ENCODE measurements around the gene GRIK2.

The GRIK2 gene

GRCh38 chr6:101640131-101640530, 246.6 kb downstream of the GRIK2 start:
- Histone ChIP-seq H3K36me3 (replicated peaks) (no peaks in the 10 kb centered on the region), H3K4me3 (ENCODE audit: low read depth, low read length) (no peak overlapping the region), H3K27ac (no peak overlapping the region), H3K27me3 (replicated peaks) (no peaks in the 10 kb centered on the region)
- in situ Hi-C loops (cut with HindIII; ENCODE audit: low pct_ligation_motif_present, low sequenced_read_pairs): no loop called here
- DNase-seq: no peak
- no peak for TF ChIP-seq CTCF (IDR thresholded peaks at IDR 0.05; ENCODE audit: low read depth, low read length, missing control alignments)

- DNase-seq: no peak
- no peak for TF ChIP-seq CTCF (IDR thresholded peaks at IDR 0.05; ENCODE audit: low read depth, low read length, missing control alignments)
- no peaks in the 10 kb centered on the region for H3K36me3 ChIP-seq (replicated peaks)
- no peak overlapping the region for H3K4me3 ChIP-seq (ENCODE audit: low read depth, low read length)
- in situ Hi-C loops (cut with HindIII; ENCODE audit: low pct_ligation_motif_present, low sequenced_read_pairs): no loop called here
- H3K27ac ChIP-seq: no peak overlapping the region
- no peaks in the 10 kb centered on the region for H3K27me3 ChIP-seq (replicated peaks)
Measured at GRCh38 chr6:101645770-101646169, 252.3 kb downstream of the GRIK2 start.

DNA sequence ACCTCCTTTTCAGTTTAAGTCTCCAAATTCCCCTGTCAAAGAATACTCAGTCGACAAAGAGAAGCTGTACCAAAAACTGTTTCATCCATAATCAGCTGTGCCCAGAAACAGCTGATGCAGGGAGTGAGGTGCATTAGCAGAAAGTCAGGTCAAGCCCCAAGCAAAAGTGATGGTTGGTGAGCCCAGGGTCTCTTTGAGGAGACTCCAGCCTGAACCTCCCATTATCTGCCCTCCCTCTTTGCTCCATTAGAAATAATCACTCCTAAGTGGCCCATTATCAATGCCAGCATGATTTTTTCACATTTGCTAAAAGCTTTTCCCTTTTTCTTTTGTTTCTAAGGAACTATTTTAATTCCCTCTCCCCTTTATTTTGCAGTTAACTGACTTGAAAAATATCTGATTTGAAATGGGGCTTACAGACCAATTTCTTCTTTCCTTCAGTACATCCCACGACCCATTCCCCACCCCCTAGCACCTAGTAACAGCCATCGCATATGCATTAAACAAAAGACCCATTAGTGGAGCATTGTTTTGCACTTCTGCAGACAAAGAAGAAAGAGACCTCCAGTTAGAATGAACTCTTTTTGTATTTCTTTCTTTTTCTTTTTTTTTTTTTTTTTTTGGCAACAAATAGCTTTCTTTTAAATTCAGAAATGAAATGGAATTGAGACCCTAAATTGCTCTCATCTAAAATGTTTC, 257.0 kb downstream of the GRIK2 start:
- no peak for DNase-seq
- no peaks in the 10 kb centered on the region for H3K27me3 ChIP-seq (replicated peaks)
- H3K36me3 ChIP-seq (replicated peaks): no peaks in the 10 kb centered on the region
- in situ Hi-C loops (cut with HindIII; ENCODE audit: low pct_ligation_motif_present, low sequenced_read_pairs): no loop called here
- no peak overlapping the region for H3K27ac ChIP-seq
- TF ChIP-seq CTCF (IDR thresholded peaks at IDR 0.05; ENCODE audit: low read depth, low read length, missing control alignments): no peak
- H3K4me3 ChIP-seq (ENCODE audit: low read depth, low read length): no peak overlapping the region

GRCh38 chr6:101652079-101652478, 258.6 kb downstream of the GRIK2 start:
- in situ Hi-C loops (cut with HindIII; ENCODE audit: low pct_ligation_motif_present, low sequenced_read_pairs): no loop called here

GRCh38 chr6:101655109-101655508, 261.6 kb downstream of the GRIK2 start:
- Histone ChIP-seq H3K4me3 (ENCODE audit: low read depth, low read length) (no peak overlapping the region), H3K36me3 (replicated peaks) (no peaks in the 10 kb centered on the region), H3K27me3 (replicated peaks) (no peaks in the 10 kb centered on the region), H3K27ac (no peak overlapping the region)
- no peak for TF ChIP-seq CTCF (IDR thresholded peaks at IDR 0.05; ENCODE audit: low read depth, low read length, missing control alignments)
- in situ Hi-C loops (cut with HindIII; ENCODE audit: low pct_ligation_motif_present, low sequenced_read_pairs): no loop called here
- DNase-seq: no peak

More at GRCh38 chr6:101652079-101652478, 258.6 kb downstream of the GRIK2 start:
- DNase-seq: no peak
- H3K36me3 ChIP-seq (replicated peaks): no peaks in the 10 kb centered on the region
- no peak overlapping the region for H3K27ac ChIP-seq
- no peak overlapping the region for H3K4me3 ChIP-seq (ENCODE audit: low read depth, low read length)
- TF ChIP-seq CTCF (IDR thresholded peaks at IDR 0.05; ENCODE audit: low read depth, low read length, missing control alignments): no peak
- H3K27me3 ChIP-seq (replicated peaks): no peaks in the 10 kb centered on the region

Measured in brain microvascular endothelial cell (primary cell).